Activated T-helper 2 cell treated with anti-CD3 and anti-CD28 coated beads, Interferon-gamma antibody, Interleukin-2, Interleukin-4, amounts not matched to agents 10 μg/mL and 5 μg/mL and 100 μg/mL, durations not matched to agents 14 hours and 24 hours and 36 hours (primary cell): ENCODE results near the gene NUP210. TPM values are rescaled to one million over a fixed set of nuclear protein-coding genes. Genes with fewer than 3 reads are reported as not detected.

ENCODE experiments used
- DNase-seq: peaks from one replicate; pipeline ENCODE4 v3.0.0; 2021; ENCODE audit warnings: low spot score
- H3K27ac Mint-ChIP-seq: one replicate; pipeline ENCODE4 v1.8.0; 2021; ENCODE audit warnings: mixed read lengths
- H3K27me3 Mint-ChIP-seq: one replicate; pipeline ENCODE4 v1.8.0; 2021; ENCODE audit warnings: low read depth, mixed read lengths
- H3K36me3 Mint-ChIP-seq: one replicate; pipeline ENCODE4 v1.8.0; 2021; ENCODE audit warnings: low read depth, mixed read lengths
- H3K4me1 Mint-ChIP-seq: one replicate; pipeline ENCODE4 v1.8.0; 2021; ENCODE audit warnings: low read depth, mixed read lengths
- H3K4me3 Mint-ChIP-seq: one replicate; pipeline ENCODE4 v1.8.0; 2021; ENCODE audit warnings: low read depth, mild to moderate bottlenecking, moderate library complexity, mixed read lengths
- H3K9me3 Mint-ChIP-seq: one replicate; pipeline ENCODE4 v1.8.0; 2021; ENCODE audit warnings: mixed read lengths
- intact Hi-C: fragments of 100-400 bp; cut with micrococcal nuclease; formaldehyde crosslinking; loops from one replicate; pipeline ENCODE4 v1.15.1; 2023
- total RNA-seq: library from RNA; stranded (reverse); gene quantifications from 2 replicates; pipeline ENCODE4 v1.2.3, GENCODE V29; 2022

NUP210 gene
- total RNA-seq, 1 donor from 2014 or later, result 143 TPM

GRCh38 chr3:13280122-13280790, 139.9 kb downstream of the NUP210 start:
- Mint-ChIP-seq H3K27me3 (peaks cover 51% of the 10 kb centered on the region), H3K4me3 (no peak overlapping the region), H3K9me3 (peaks cover 14% of the 10 kb centered on the region), H3K36me3 (peaks cover 12% of the 10 kb centered on the region), H3K4me1 (peaks cover 1% of the 10 kb centered on the region), H3K27ac (no peak overlapping the region)
- intact Hi-C loops, result no loop called here
- no peak for DNase-seq

- Mint-ChIP-seq H3K27ac (no peak overlapping the region), H3K36me3 (peaks cover 9% of the 10 kb centered on the region), H3K27me3 (peaks cover 44% of the 10 kb centered on the region), H3K4me1 (peaks cover 1% of the 10 kb centered on the region), H3K4me3 (no peak overlapping the region), H3K9me3 (peaks cover 10% of the 10 kb centered on the region)
- DNase-seq, result no peak
- intact Hi-C loops, result no loop called here
These were observed 140.6 kb downstream of the NUP210 start for GRCh38 chr3:13279532-13279910.

- H3K4me1 Mint-ChIP-seq, result peaks cover 1% of the 10 kb centered on the region
These were observed 141.2 kb downstream of the NUP210 start for GRCh38 chr3:13278783-13279531.

GRCh38 chr3:13277860-13278531, 142.1 kb downstream of the NUP210 start:
- intact Hi-C loops, result no loop called here
- Mint-ChIP-seq H3K4me3 (no peak overlapping the region), H3K27me3 (peaks cover 31% of the 10 kb centered on the region), H3K9me3 (no peaks in the 10 kb centered on the region), H3K36me3 (no peaks in the 10 kb centered on the region), H3K4me1 (peaks cover 1% of the 10 kb centered on the region), H3K27ac (no peak overlapping the region)
- DNase-seq, result no peak

More at GRCh38 chr3:13278783-13279531, 141.2 kb downstream of the NUP210 start:
- DNase-seq, result no peak
- Mint-ChIP-seq H3K27me3 (peaks cover 39% of the 10 kb centered on the region), H3K36me3 (peaks cover 3% of the 10 kb centered on the region), H3K9me3 (peaks cover 4% of the 10 kb centered on the region), H3K4me3 (no peak overlapping the region), H3K27ac (no peak overlapping the region)
- intact Hi-C loops, result no loop called here

- intact Hi-C loops, result no loop called here
- no peak for DNase-seq
- Mint-ChIP-seq H3K9me3 (no peaks in the 10 kb centered on the region), H3K27me3 (peaks cover 31% of the 10 kb centered on the region), H3K4me1 (peaks cover 1% of the 10 kb centered on the region), H3K27ac (no peak overlapping the region), H3K4me3 (no peak overlapping the region), H3K36me3 (no peaks in the 10 kb centered on the region)
These were observed 142.8 kb downstream of the NUP210 start for GRCh38 chr3:13277196-13277813.

- no peak overlapping the region for H3K27ac Mint-ChIP-seq
- H3K4me3 Mint-ChIP-seq, result no peak overlapping the region
- no peaks in the 10 kb centered on the region for H3K36me3 Mint-ChIP-seq
- peaks cover 32% of the 10 kb centered on the region for H3K27me3 Mint-ChIP-seq
- no peaks in the 10 kb centered on the region for H3K9me3 Mint-ChIP-seq
- no peak for DNase-seq
- peaks cover 1% of the 10 kb centered on the region for H3K4me1 Mint-ChIP-seq
- intact Hi-C loops, result no loop called here
These were observed 143.5 kb downstream of the NUP210 start for GRCh38 chr3:13276438-13277195.

- Mint-ChIP-seq H3K4me1 (peaks cover 1% of the 10 kb centered on the region), H3K4me3 (no peak overlapping the region), H3K36me3 (no peaks in the 10 kb centered on the region), H3K27ac (no peak overlapping the region), H3K9me3 (no peaks in the 10 kb centered on the region), H3K27me3 (peaks cover 25% of the 10 kb centered on the region)
- no peak for DNase-seq
- intact Hi-C loops, result no loop called here
These were observed 144.6 kb downstream of the NUP210 start for GRCh38 chr3:13275376-13276005.

- Mint-ChIP-seq H3K27ac (no peak overlapping the region), H3K27me3 (peaks cover 17% of the 10 kb centered on the region), H3K4me1 (peaks cover 1% of the 10 kb centered on the region), H3K4me3 (no peak overlapping the region), H3K36me3 (no peaks in the 10 kb centered on the region), H3K9me3 (no peaks in the 10 kb centered on the region)
- no peak for DNase-seq
- intact Hi-C loops, result no loop called here
These were observed 145.4 kb downstream of the NUP210 start for GRCh38 chr3:13274551-13275332.

- Mint-ChIP-seq H3K27me3 (peaks cover 17% of the 10 kb centered on the region), H3K36me3 (no peaks in the 10 kb centered on the region), H3K9me3 (no peaks in the 10 kb centered on the region), H3K4me1 (peaks cover 1% of the 10 kb centered on the region), H3K27ac (no peak overlapping the region), H3K4me3 (no peak overlapping the region)
- intact Hi-C loops, result no loop called here
- no peak for DNase-seq
These were observed 146.0 kb downstream of the NUP210 start for GRCh38 chr3:13274125-13274524.

- Mint-ChIP-seq H3K4me3 (no peak overlapping the region), H3K4me1 (peaks cover 1% of the 10 kb centered on the region), H3K9me3 (no peaks in the 10 kb centered on the region), H3K27me3 (peaks cover 19% of the 10 kb centered on the region), H3K36me3 (no peaks in the 10 kb centered on the region), H3K27ac (no peak overlapping the region)
- intact Hi-C loops, result no loop called here
- DNase-seq, result no peak
These were observed 146.5 kb downstream of the NUP210 start for GRCh38 chr3:13273604-13274105.

- Mint-ChIP-seq H3K27me3 (peaks cover 20% of the 10 kb centered on the region), H3K9me3 (no peaks in the 10 kb centered on the region), H3K36me3 (no peaks in the 10 kb centered on the region), H3K27ac (no peak overlapping the region), H3K4me3 (no peak overlapping the region), H3K4me1 (peaks cover 1% of the 10 kb centered on the region)
- no peak for DNase-seq
- intact Hi-C loops, result no loop called here
These were observed 147.1 kb downstream of the NUP210 start for GRCh38 chr3:13272831-13273603.
